K562 (cell line): ENCODE measurements around the gene RRAS.
A peak's percentile ranks its signal among the peaks of the same experiment; 100 is the strongest.

Source experiments
- FOSL1 ChIP-seq: fragments of 200-800 bp; sonication (Bioruptor generic); conservative IDR thresholded peaks from 2 replicates; pipeline ENCODE4 v1.6.1; 2016; ENCODE audit warnings: missing genetic modification characterization, missing compliant biosample characterization
- JUND ChIP-seq, 2 experiments: IDR thresholded peaks; 2 replicates in 1 of 2; 3 replicates in 1 of 2; pipeline ENCODE4 v1.6.1; 2011; ENCODE audit warnings: borderline replicate concordance in 2 of 2, low read depth in 2 of 2, low read length in 2 of 2, improper control_type of control experiment in 1 of 2, missing biosample characterization in 1 of 2, missing genetic modification characterization in 1 of 2, missing genetic modification reagents in 1 of 2
- YY1 ChIP-seq, 3 experiments: IDR thresholded peaks; 2 replicates each; pipeline ENCODE4 v1.6.1; 2011; ENCODE audit warnings: low read length in 2 of 3, mild to moderate bottlenecking in 2 of 3, moderate library complexity in 2 of 3, borderline replicate concordance in 1 of 3, control low read depth in 1 of 3, low read depth in 1 of 3; ENCODE audit not compliant: insufficient read depth in 3 of 3, insufficient replicate concordance in 2 of 3, control insufficient read depth in 1 of 3, insufficient read length in 1 of 3; ENCODE audit errors: extremely low read depth in 1 of 3
- TF ChIP-seq, protein P1 (sequence below), 3 experiments: IDR thresholded peaks in 2 of 3; conservative IDR thresholded peaks in 1 of 3; 2 replicates each; pipeline ENCODE4 v1.5.1; 2011 to 2012; ENCODE audit warnings: low read length in 3 of 3, mild to moderate bottlenecking in 3 of 3, control low read depth in 2 of 3, improper control_type of control experiment in 1 of 3, inconsistent platforms in 1 of 3, low read depth in 1 of 3, mixed read lengths in 1 of 3, moderate library complexity in 1 of 3; ENCODE audit not compliant: insufficient read depth in 2 of 3

DNA sequence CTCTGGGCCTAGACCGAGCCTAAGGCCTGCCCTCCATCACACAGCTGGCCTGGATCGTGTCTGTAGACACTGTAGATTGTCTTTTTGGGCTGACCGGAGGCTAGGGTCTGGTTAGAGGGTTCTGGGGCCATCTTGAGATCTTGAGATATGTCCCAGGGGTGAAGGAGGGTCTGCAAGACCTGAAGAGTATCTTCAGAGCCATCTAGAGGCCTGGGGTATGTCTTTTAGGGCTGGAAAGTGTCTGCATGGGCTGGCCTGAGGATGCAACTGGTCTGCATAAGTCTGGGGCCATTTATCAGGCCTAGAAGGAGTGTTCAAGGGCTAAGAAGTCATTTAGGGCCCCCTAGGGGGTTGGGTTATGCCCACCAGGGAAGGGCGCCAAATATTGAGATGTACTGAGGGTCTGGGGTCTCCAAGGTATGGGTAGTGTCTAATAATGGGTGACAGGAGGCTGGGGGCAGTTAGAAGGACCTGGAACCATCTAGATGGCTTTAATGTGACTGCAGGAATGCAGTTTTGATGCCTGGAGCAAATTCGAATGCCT lies 2.6 kb upstream of the RRAS start:
- TF ChIP-seq YY1 (IDR thresholded peaks at IDR 0.05; ENCODE audit: borderline replicate concordance in 1 of 3, control insufficient read depth in 1 of 3, extremely low read depth in 1 of 3, insufficient read depth in 3 of 3, insufficient read length in 1 of 3, insufficient replicate concordance in 2 of 3, low read depth in 1 of 3, low read length in 2 of 3) (no peak), JUND (IDR thresholded peaks at IDR 0.05; ENCODE audit: borderline replicate concordance, low read depth, low read length) (no peak), JUND (tag; IDR thresholded peaks at IDR 0.05; ENCODE audit: borderline replicate concordance, low read depth, low read length) (no peak), FOSL1 (tag) (no peak)
- TF ChIP-seq, protein P1, sequence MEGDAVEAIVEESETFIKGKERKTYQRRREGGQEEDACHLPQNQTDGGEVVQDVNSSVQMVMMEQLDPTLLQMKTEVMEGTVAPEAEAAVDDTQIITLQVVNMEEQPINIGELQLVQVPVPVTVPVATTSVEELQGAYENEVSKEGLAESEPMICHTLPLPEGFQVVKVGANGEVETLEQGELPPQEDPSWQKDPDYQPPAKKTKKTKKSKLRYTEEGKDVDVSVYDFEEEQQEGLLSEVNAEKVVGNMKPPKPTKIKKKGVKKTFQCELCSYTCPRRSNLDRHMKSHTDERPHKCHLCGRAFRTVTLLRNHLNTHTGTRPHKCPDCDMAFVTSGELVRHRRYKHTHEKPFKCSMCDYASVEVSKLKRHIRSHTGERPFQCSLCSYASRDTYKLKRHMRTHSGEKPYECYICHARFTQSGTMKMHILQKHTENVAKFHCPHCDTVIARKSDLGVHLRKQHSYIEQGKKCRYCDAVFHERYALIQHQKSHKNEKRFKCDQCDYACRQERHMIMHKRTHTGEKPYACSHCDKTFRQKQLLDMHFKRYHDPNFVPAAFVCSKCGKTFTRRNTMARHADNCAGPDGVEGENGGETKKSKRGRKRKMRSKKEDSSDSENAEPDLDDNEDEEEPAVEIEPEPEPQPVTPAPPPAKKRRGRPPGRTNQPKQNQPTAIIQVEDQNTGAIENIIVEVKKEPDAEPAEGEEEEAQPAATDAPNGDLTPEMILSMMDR (IDR thresholded peaks at IDR 0.05 in 2 of 3, conservative IDR thresholded peaks at IDR 0.05 in 1 of 3; ENCODE audit: insufficient read depth in 2 of 3, low read depth in 1 of 3, low read length in 3 of 3), result peak in 2 of 3 experiments; percentile 1 to 20; a peak in 2 of 6 replicates
